Body of pancreas (tissue), 4 donors: ENCODE data around the gene CXCL12. TPM values are rescaled to one million over a fixed set of nuclear protein-coding genes. Genes with fewer than 3 reads are reported as not detected.

ENCODE experiments used
- ATAC-seq: fragments of 150-250 bp; one replicate; pipeline ENCODE4 v1.9.1; 2016
- DNase-seq, 4 donors: peaks; one replicate each; pipeline ENCODE4 v3.0.0-alpha.2; 2019
- H3K27ac ChIP-seq, 4 donors: fragments of 200-600 bp; sonication (generic); 1 replicate in 3 of 4; 2 replicates in 1 of 4; pipeline versions ENCODE4 v1.5.1 to v1.6.1; 2016 to 2019; ENCODE audit warnings: mild to moderate bottlenecking in 1 of 4, mixed read lengths in 1 of 4, moderate library complexity in 1 of 4
- H3K27me3 ChIP-seq, 2 donors: fragments of 200-600 bp; sonication (generic); one replicate each; pipeline ENCODE4 v1.6.0; 2016; ENCODE audit warnings: mild to moderate bottlenecking in 1 of 2
- H3K36me3 ChIP-seq, 2 donors: fragments of 200-600 bp; sonication (generic); replicated peaks in 1 of 2; 2 replicates each; pipeline ENCODE4 v1.5.1; 2016; ENCODE audit warnings: low read depth in 2 of 2; ENCODE audit not compliant: insufficient read depth in 1 of 2
- H3K4me1 ChIP-seq: fragments of 200-600 bp; sonication (generic); one replicate; pipeline ENCODE4 v1.6.0; 2016
- H3K4me3 ChIP-seq, 2 donors: fragments of 200-600 bp; sonication (generic); 1 replicate in 1 of 2; 2 replicates in 1 of 2; pipeline ENCODE4 v1.5.1; 2016 to 2019
- H3K9me3 ChIP-seq, 3 donors: fragments of 200-600 bp; sonication (generic); 1 replicate in 2 of 3; 2 replicates in 1 of 3; pipeline ENCODE4 v1.5.1; 2016
- CTCF ChIP-seq, 7 experiments: fragments of 450-650 bp in 4 of 7; fragments of 200-600 bp in 3 of 7; sonication (generic) in 3 of 7; IDR thresholded peaks; one replicate each; pipeline ENCODE4 v1.5.1; 2016 to 2019; ENCODE audit warnings: antibody characterized with exemption in 7 of 7
- POLR2A ChIP-seq, 3 donors: fragments of 450-650 bp; IDR thresholded peaks; one replicate each; pipeline ENCODE4 v1.6.1; 2016; ENCODE audit warnings: antibody characterized with exemption in 3 of 3, mild to moderate bottlenecking in 2 of 3
- WGBS, 2 donors: methylation state at CpG; one replicate each; pipeline ENCODE4 v1.1.5; 2017; 5-methylcytosine and 5-hydroxymethylcytosine counted together
- intact Hi-C: fragments of 100-400 bp; cut with DNase I; formaldehyde crosslinking; loops from one replicate; pipeline ENCODE4 v1.15.1; 2023
- total RNA-seq, 2 donors: library from RNA; depleted of rRNA; stranded (reverse); fragments of >200 nt; gene quantifications; one replicate each; pipeline ENCODE4 v1.1.0, GENCODE V29; 2016

Gene CXCL12
- 100 to 1,000 TPM in 1 of 2 donors, 10 to 100 TPM in 1; 93.7 to 158 TPM for total RNA-seq

DNA sequence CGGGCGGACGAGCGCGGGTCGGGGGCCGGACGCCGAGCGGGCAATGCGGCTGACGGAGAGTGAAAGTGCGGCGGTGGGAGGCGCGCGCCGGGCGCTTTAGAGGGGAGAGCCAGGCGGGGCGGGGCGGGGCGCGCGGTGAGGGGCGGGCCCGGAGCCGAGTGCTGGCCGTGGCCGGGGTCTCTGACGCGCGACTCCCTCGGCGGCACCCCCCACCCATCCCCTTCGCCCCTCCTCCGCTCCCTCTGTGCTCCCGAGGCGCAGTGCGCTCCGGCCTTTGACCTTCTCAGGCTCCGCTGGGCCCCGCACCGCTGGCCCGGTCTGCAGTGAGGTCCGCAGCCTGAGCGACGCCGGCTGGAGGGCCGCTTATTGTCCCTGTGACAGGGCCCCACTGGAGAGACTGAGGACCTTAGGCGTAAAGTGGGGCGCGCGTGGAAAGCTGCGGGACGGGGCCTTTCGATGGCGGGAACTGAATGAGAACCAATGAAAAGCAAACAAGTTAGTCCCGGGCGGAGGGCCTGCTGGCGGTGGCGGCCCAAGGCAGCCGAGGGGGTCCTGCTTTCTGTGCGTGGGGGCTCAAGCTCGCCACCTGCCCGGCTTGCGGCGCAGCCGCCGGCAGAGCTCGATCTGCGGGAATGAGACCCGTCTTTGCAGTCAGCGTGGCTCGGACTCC, at the start of gene CXCL12:
Gene CXCL12, minus strand, starts transcription at position 72 of the 670 bp plus-strand sequence. CDS start 92 bp downstream, outside the sequence.
- peak; percentile 52 for ATAC-seq
- H3K4me3 ChIP-seq: peak within 1 kb of the TSS; percentile 65 to 68
- intact Hi-C loops: loop anchor here (10.0 kb wide), 1 partner anchor 70 kb away; no protein-coding TSS in a partner anchor
- H3K27ac ChIP-seq: peak within 1 kb of the TSS; percentile 75 to 84 (median 83)
- H3K36me3 ChIP-seq: no peaks in the 10 kb centered on the region
- 2 to 3% methylated on average over 30 to 57 of the region's 75 CpGs for WGBS, 2 donors
- H3K27me3 ChIP-seq: no peaks in the 10 kb centered on the region
- H3K9me3 ChIP-seq: no peaks in the 10 kb centered on the region
- TF ChIP-seq CTCF (IDR thresholded peaks at IDR 0.05) (no peak), POLR2A (IDR thresholded peaks at IDR 0.05) (no peak)
- peak; percentile 57 to 75 (median 64) for DNase-seq
- peaks cover 62% of the 10 kb centered on the region for H3K4me1 ChIP-seq

- WGBS, 2 donors: 93 to 96% methylated on average over 2 of the region's 2 CpGs
- no peak for ATAC-seq
- intact Hi-C loops: no loop called here
Observed at GRCh38 chr10:44427479-44427878, 42.6 kb upstream of the CXCL12 start.

GRCh38 chr10:44427037-44427436, 42.1 kb upstream of the CXCL12 start:
- no peaks in the 10 kb centered on the region for H3K27me3 ChIP-seq
- H3K4me3 ChIP-seq: no peak overlapping the region
- intact Hi-C loops: no loop called here
- H3K27ac ChIP-seq: no peak overlapping the region
- H3K36me3 ChIP-seq: no peaks in the 10 kb centered on the region
- ATAC-seq (no peak), DNase-seq (no peak)
- TF ChIP-seq POLR2A (IDR thresholded peaks at IDR 0.05): no peak
- TF ChIP-seq CTCF (IDR thresholded peaks at IDR 0.05): no peak
- WGBS, 2 donors: 50 to 80% methylated on average over 1 to 5 of the region's 5 CpGs
- no peaks in the 10 kb centered on the region for H3K9me3 ChIP-seq
- H3K4me1 ChIP-seq: no peaks in the 10 kb centered on the region

More at GRCh38 chr10:44427479-44427878, 42.6 kb upstream of the CXCL12 start:
- DNase-seq: no peak
- TF ChIP-seq CTCF (IDR thresholded peaks at IDR 0.05): no peak
- Histone ChIP-seq H3K4me1 (no peaks in the 10 kb centered on the region), H3K27me3 (no peaks in the 10 kb centered on the region), H3K9me3 (no peaks in the 10 kb centered on the region), H3K36me3 (no peaks in the 10 kb centered on the region), H3K4me3 (no peak overlapping the region), H3K27ac (no peak overlapping the region)

GRCh38 chr10:44426247-44427034, 41.5 kb upstream of the CXCL12 start:
- H3K36me3 ChIP-seq: no peaks in the 10 kb centered on the region
- no peak overlapping the region for H3K4me3 ChIP-seq
- no peak for TF ChIP-seq CTCF (IDR thresholded peaks at IDR 0.05)
- TF ChIP-seq POLR2A (IDR thresholded peaks at IDR 0.05): no peak
- DNase-seq (no peak), ATAC-seq (no peak)
- intact Hi-C loops: no loop called here
- 85 to 86% methylated on average over 6 to 8 of the region's 8 CpGs for WGBS, 2 donors
- H3K9me3 ChIP-seq: no peaks in the 10 kb centered on the region
- no peak overlapping the region for H3K27ac ChIP-seq
- no peaks in the 10 kb centered on the region for H3K27me3 ChIP-seq
- no peaks in the 10 kb centered on the region for H3K4me1 ChIP-seq
